CD8-positive, alpha-beta memory T cell (primary cell): Measurements from ENCODE around the gene AMH. TPM values are rescaled to one million over a fixed set of nuclear protein-coding genes. Genes with fewer than 3 reads are reported as not detected.

Source experiments
- CTCF ChIA-PET: fragments of 350-600 bp; sonication (Branson Sonifier 250); formaldehyde crosslinking; loops from one replicate; lab custom pipeline; 2021; ENCODE audit warnings: antibody characterized with exemption; lab: Charles Lee
- POLR2A ChIA-PET: fragments of 350-600 bp; sonication (Branson Sonifier 250); formaldehyde crosslinking; loops from one replicate; lab custom pipeline; 2021; ENCODE audit warnings: antibody characterized with exemption; lab: Charles Lee
- DNase-seq, 5 donors: peaks; one replicate each; pipeline versions ENCODE4 v3.0.0 to v3.0.0-alpha.2; 2020 to 2022; ENCODE audit warnings: mixed read lengths in 1 of 5
- H3K27ac ChIP-seq: one replicate; pipeline ENCODE4 v1.7.0; 2013; ENCODE audit warnings: low read depth, mild to moderate bottlenecking, low read length, moderate library complexity
- H3K27me3 ChIP-seq: 2 replicates; pipeline ENCODE4 v1.7.0; 2013; ENCODE audit warnings: low read length, mild to moderate bottlenecking; ENCODE audit not compliant: insufficient read depth, poor library complexity, severe bottlenecking
- H3K36me3 ChIP-seq: 2 replicates; pipeline ENCODE4 v1.7.0; 2013; ENCODE audit warnings: mild to moderate bottlenecking, low read length, moderate library complexity; ENCODE audit not compliant: insufficient read depth
- H3K4me1 ChIP-seq: 2 replicates; pipeline ENCODE4 v1.7.0; 2013; ENCODE audit warnings: mild to moderate bottlenecking, low read length, moderate library complexity; ENCODE audit not compliant: insufficient read depth
- H3K4me3 ChIP-seq: 2 replicates; pipeline ENCODE4 v1.7.0; 2013; ENCODE audit warnings: mild to moderate bottlenecking, low read length
- H3K9me3 ChIP-seq: 2 replicates; pipeline ENCODE4 v1.7.0; 2013; ENCODE audit warnings: mild to moderate bottlenecking, low read length
- H3K27ac Mint-ChIP-seq, 8 donors: one replicate each; pipeline ENCODE4 v1.8.0; 2020 to 2021; ENCODE audit warnings: mixed read lengths in 8 of 8, mild to moderate bottlenecking in 6 of 8, inconsistent platforms in 3 of 8, moderate library complexity in 3 of 8
- H3K27me3 Mint-ChIP-seq, 2 donors: one replicate each; pipeline ENCODE4 v1.8.0; 2020 to 2021; ENCODE audit warnings: mixed read lengths in 2 of 2, mild to moderate bottlenecking in 1 of 2, moderate library complexity in 1 of 2
- H3K36me3 Mint-ChIP-seq, 3 donors: one replicate each; pipeline ENCODE4 v1.8.0; 2020 to 2021; ENCODE audit warnings: mixed read lengths in 3 of 3, inconsistent platforms in 1 of 3, mild to moderate bottlenecking in 1 of 3
- H3K4me1 Mint-ChIP-seq, 3 donors: one replicate each; pipeline ENCODE4 v1.8.0; 2020 to 2021; ENCODE audit warnings: mixed read lengths in 3 of 3, inconsistent platforms in 1 of 3, mild to moderate bottlenecking in 1 of 3
- H3K4me3 Mint-ChIP-seq, 7 donors: one replicate each; pipeline ENCODE4 v1.8.0; 2020 to 2021; ENCODE audit warnings: mixed read lengths in 7 of 7, mild to moderate bottlenecking in 6 of 7, moderate library complexity in 4 of 7, inconsistent platforms in 2 of 7
- H3K9me3 Mint-ChIP-seq, 5 donors: one replicate each; pipeline ENCODE4 v1.8.0; 2020 to 2022; ENCODE audit warnings: mixed read lengths in 5 of 5, mild to moderate bottlenecking in 3 of 5, moderate library complexity in 2 of 5, inconsistent platforms in 1 of 5
- polyA plus RNA-seq: library from polyadenylated mRNA; unstranded; fragments of 300-500 nt; fragmentation: Illumina TruSeq; gene quantifications from one replicate; pipeline ENCODE4 v1.2.3, GENCODE V29; 2021
- total RNA-seq, 2 experiments: library from RNA; stranded (reverse); gene quantifications; one replicate each; pipeline ENCODE4 v1.2.3, GENCODE V29; 2021

Gene AMH
- total and polyA plus RNA-seq, 3 experiments from 2014 or later, result 5.9 to 7.4 TPM; not detected in 1

GRCh38 chr19:2237869-2238153, 11.3 kb upstream of the AMH start:
- H3K36me3 ChIP-seq, result peaks cover 6% of the 10 kb centered on the region
- POLR2A ChIA-PET, result interaction anchor here (1.1 to 5.5 kb wide), 4 partner anchors 14 to 43 kb away, joined by 3 to 69 read pairs (median 56); partner anchors contain the start of genes AMH and JSRP1
- H3K4me1 Mint-ChIP-seq, result peaks cover 68 to 86% (median 74%) of the 10 kb centered on the region in 3 donors
- no peak for DNase-seq
- H3K4me3 ChIP-seq, result peak overlapping the region; percentile 88
- H3K27ac ChIP-seq, result peak overlapping the region; percentile 98
- H3K9me3 ChIP-seq, result no peaks in the 10 kb centered on the region
- peak overlapping the region; percentile 89 to 100 (median 98) for H3K4me3 Mint-ChIP-seq
- no peaks in the 10 kb centered on the region for H3K9me3 Mint-ChIP-seq
- peaks cover 0 to 5% of the 10 kb centered on the region in 2 donors for H3K27me3 Mint-ChIP-seq
- H3K36me3 Mint-ChIP-seq, result peaks cover 0 to 66% (median 11%) of the 10 kb centered on the region in 3 donors
- H3K27me3 ChIP-seq, result no peaks in the 10 kb centered on the region
- peaks cover 73% of the 10 kb centered on the region for H3K4me1 ChIP-seq
- CTCF ChIA-PET, result interaction anchor here (1.0 to 5.9 kb wide), 7 partner anchors 12 to 156 kb away, joined by 3 to 70 read pairs (median 4); no protein-coding TSS in a partner anchor
- H3K27ac Mint-ChIP-seq, result peak overlapping the region; percentile 92 to 99 (median 96)

DNA sequence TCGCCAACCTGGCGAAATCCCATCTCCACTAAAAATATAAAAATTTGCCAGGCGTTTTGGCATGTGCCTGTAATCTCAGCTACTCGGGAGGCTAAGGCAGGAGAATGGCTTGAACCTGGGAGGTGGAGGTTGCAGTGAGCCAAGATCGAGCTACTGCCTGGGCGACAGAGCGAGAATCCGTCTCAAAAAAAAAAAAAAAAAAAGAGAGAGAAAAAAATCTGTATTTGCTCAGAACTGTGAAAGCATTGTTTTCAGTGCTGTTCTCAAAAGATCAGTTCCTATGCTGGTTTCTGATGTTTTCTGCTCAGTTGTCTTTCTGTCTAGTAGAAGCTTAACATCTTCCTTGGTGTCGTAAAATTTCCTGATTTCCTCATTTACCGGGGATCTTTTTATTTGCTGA, 9.9 kb upstream of the AMH start:
- H3K9me3 ChIP-seq, result no peaks in the 10 kb centered on the region
- peak overlapping the region; percentile 63 for H3K4me3 ChIP-seq
- H3K27me3 Mint-ChIP-seq, result peaks cover 0 to 5% of the 10 kb centered on the region in 2 donors
- ChIA-PET CTCF (interaction anchor here (0.7 to 5.9 kb wide), 12 partner anchors 10 to 371 kb away, joined by 3 to 70 read pairs (median 4); partner anchors contain the start of genes AMH, GADD45B and TIMM13), POLR2A (interaction anchor here (0.6 to 5.5 kb wide), 8 partner anchors 13 to 1753 kb away, joined by 3 to 69 read pairs (median 14); partner anchors contain the start of genes AMH, JSRP1 and LSM7)
- H3K9me3 Mint-ChIP-seq, result no peaks in the 10 kb centered on the region
- H3K36me3 Mint-ChIP-seq, result peaks cover 0 to 64% (median 9%) of the 10 kb centered on the region in 3 donors
- peaks cover 67 to 79% (median 72%) of the 10 kb centered on the region in 3 donors for H3K4me1 Mint-ChIP-seq
- peaks cover 76% of the 10 kb centered on the region for H3K4me1 ChIP-seq
- H3K27ac Mint-ChIP-seq, result peak overlapping the region; percentile 92 to 99 (median 97)
- no peak for DNase-seq
- peak overlapping the region; percentile 49 for H3K27ac ChIP-seq
- peak overlapping the region; percentile 89 to 100 (median 98) for H3K4me3 Mint-ChIP-seq
- no peaks in the 10 kb centered on the region for H3K27me3 ChIP-seq
- H3K36me3 ChIP-seq, result peaks cover 13% of the 10 kb centered on the region

DNA sequence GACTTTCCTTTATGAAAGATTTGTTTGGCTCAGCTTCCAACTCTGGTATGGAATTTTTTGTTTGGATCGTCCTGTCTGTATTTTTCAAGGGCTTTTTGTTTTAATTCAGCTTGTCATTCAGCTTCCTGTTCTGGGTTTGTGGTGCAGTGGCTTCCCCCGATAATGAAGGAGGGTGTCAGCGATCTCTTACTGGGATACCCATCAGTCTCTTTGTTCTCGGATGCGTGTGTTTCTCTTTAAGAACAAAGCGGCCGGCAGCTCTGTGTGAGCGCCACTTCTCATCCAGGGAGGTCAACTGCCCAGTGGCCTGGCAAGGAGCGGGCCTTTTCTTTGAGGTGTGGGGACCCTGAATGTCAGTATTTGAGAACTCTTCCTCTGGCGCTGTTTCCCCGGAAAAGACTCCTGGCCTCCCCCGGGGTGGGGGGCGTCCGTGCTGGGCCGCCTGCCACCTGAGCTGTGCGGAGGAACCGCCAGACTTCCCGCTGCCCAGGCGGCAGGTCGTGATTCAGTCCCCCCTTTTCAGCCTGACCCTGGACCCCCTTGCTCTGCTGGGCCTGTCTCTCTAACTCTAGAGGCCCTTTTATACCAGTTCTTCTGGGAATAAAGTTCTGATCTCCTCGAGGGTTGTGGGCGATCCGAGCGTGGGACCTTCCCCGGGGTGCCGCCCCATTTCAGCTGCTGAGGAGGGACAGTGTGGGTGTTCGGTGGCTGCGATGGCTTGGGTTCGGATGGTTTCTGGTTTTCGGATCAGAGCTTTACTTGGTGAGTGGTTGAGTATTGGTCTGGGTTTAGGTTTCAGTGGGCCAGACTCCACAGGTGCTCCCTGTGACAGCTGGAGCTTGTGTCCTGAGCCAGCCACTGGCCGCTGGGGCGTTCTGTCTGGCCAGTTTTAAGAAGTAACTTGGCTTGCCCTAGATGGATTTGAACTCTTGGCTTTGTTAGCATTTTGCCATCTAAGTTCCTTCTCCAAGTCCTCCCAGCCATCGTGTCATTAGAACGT, 9.1 kb upstream of the AMH start:
- Histone ChIP-seq H3K4me3 (peak overlapping the region; percentile 63), H3K27ac (peak overlapping the region; percentile 49), H3K4me1 (peaks cover 70% of the 10 kb centered on the region), H3K27me3 (no peaks in the 10 kb centered on the region), H3K36me3 (peaks cover 22% of the 10 kb centered on the region), H3K9me3 (no peaks in the 10 kb centered on the region)
- ChIA-PET CTCF (interaction anchor here (0.7 to 5.9 kb wide), 12 partner anchors 9 to 381 kb away, joined by 3 to 70 read pairs (median 4); partner anchors contain the start of genes AMH and TIMM13), POLR2A (interaction anchor here (0.6 to 5.5 kb wide), 7 partner anchors 12 to 370 kb away, joined by 4 to 69 read pairs (median 14); partner anchors contain the start of genes AMH and JSRP1)
- Mint-ChIP-seq H3K4me3 (peak overlapping the region; percentile 89 to 100 (median 98)), H3K27me3 (peaks cover 0 to 5% of the 10 kb centered on the region in 2 donors), H3K4me1 (peaks cover 62 to 70% (median 67%) of the 10 kb centered on the region in 3 donors), H3K9me3 (no peaks in the 10 kb centered on the region), H3K36me3 (peaks cover 0 to 67% (median 9%) of the 10 kb centered on the region in 3 donors), H3K27ac (peak overlapping the region; percentile 89 to 99 (median 94))
- DNase-seq, result peak in 4 of 5 donors; percentile 34 to 73 (median 54)

DNA sequence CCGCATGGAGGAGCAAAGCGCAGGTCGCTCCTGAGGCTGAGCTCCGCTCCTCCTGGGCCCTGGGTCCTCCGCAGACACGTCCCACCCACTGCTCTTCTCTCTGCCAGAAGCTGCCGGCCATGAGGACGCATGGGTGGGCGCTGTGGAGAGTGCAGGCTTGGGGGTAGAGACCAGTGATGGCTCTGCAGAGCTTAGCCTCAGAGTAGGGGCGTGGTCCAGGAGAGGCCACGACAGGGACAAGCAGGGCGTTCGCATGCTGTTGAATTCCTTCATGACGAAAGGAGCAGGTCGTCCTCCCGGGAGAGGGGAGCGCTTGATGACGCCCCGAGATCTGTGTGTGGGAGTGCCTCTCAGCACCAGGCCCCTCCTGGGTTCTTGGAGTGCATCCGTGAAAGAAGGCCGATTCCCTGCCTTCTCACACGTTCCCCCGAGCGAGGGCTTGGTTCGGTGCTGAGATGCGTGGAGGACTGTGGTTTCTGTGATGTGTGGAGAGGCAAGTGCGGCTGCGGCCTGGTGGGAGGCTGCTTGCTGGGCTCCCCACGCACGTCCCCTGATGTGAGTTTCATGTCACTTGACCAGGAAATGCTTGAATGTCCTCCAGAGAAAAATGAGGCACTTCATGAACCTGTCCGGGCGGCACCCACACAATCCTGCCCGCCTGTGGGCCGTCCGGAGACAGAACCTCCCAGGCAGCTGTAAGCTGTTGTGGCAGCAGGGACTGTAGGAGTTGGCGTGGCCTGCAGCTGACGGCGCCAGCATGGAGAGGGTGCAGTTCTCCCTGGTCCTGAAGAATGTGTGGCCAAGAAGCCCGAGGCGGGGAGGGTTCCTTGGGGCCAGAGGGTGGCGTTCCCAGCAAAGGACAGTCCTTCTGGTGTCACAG, 8.0 kb upstream of the AMH start:
- Histone ChIP-seq H3K4me3 (peak overlapping the region; percentile 63), H3K9me3 (no peaks in the 10 kb centered on the region), H3K4me1 (peaks cover 66% of the 10 kb centered on the region), H3K36me3 (peaks cover 30% of the 10 kb centered on the region), H3K27ac (peak overlapping the region; percentile 49), H3K27me3 (no peaks in the 10 kb centered on the region)
- DNase-seq, result no peak
- Mint-ChIP-seq H3K4me1 (peaks cover 57 to 65% (median 62%) of the 10 kb centered on the region in 3 donors), H3K27ac (peak overlapping the region; percentile 69 to 99 (median 94)), H3K27me3 (peaks cover 0 to 5% of the 10 kb centered on the region in 2 donors), H3K36me3 (peaks cover 0 to 73% (median 9%) of the 10 kb centered on the region in 3 donors), H3K4me3 (peak overlapping the region; percentile 89 to 100 (median 98)), H3K9me3 (peaks cover 0 to 1% (median 0%) of the 10 kb centered on the region in 5 donors)
- ChIA-PET POLR2A (interaction anchor here (0.5 to 5.5 kb wide), 5 partner anchors 11 to 73 kb away, joined by 3 to 69 read pairs (median 45); partner anchors contain the start of genes AMH and JSRP1), CTCF (interaction anchor here (1.3 to 5.9 kb wide), 4 partner anchors 12 to 85 kb away, joined by 4 to 70 read pairs (median 26); no protein-coding TSS in a partner anchor)

DNA sequence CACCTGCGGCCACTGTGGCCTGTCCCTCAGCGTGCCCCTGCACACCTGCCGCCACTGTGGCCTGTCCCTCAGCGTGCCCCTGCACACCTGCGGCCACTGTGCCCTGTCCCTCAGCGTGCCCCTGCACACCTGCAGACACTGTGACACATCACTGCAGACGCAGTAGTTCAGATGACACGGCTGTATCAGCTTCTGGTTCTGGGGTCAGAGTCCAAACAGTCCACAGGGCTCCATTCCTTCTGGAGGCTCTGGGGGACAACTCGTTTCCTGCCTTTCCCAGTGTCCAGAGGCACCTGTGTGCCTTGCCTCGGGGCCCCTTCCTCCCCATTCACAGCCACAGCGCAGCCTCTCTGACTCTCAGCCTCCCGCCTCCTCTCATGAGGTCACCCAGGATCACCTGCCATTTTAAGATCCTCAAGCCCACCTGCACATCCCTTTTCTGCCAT, 7.0 kb upstream of the AMH start:
- Histone ChIP-seq H3K27ac (no peak overlapping the region), H3K27me3 (no peaks in the 10 kb centered on the region), H3K4me3 (no peak overlapping the region), H3K36me3 (peaks cover 40% of the 10 kb centered on the region), H3K9me3 (no peaks in the 10 kb centered on the region), H3K4me1 (peaks cover 64% of the 10 kb centered on the region)
- DNase-seq, result no peak
- H3K4me1 Mint-ChIP-seq, result peaks cover 52 to 58% (median 55%) of the 10 kb centered on the region in 3 donors
- H3K4me3 Mint-ChIP-seq, result peak overlapping the region; percentile 20 to 98 (median 45)
- no peaks in the 10 kb centered on the region for H3K27me3 Mint-ChIP-seq
- peaks cover 0 to 76% (median 7%) of the 10 kb centered on the region in 3 donors for H3K36me3 Mint-ChIP-seq
- H3K9me3 Mint-ChIP-seq, result peaks cover 0 to 1% (median 0%) of the 10 kb centered on the region in 5 donors
- H3K27ac Mint-ChIP-seq, result peak overlapping the region in 7 of 8 donors; percentile 61 to 94 (median 85)
- POLR2A ChIA-PET, result interaction anchor here (5.5 kb wide), 1 partner anchor 17 kb away, joined by 45 read pairs; no protein-coding TSS in a partner anchor
- CTCF ChIA-PET, result interaction anchor here (5.9 kb wide), 1 partner anchor 31 kb away, joined by 70 read pairs; no protein-coding TSS in a partner anchor

DNA sequence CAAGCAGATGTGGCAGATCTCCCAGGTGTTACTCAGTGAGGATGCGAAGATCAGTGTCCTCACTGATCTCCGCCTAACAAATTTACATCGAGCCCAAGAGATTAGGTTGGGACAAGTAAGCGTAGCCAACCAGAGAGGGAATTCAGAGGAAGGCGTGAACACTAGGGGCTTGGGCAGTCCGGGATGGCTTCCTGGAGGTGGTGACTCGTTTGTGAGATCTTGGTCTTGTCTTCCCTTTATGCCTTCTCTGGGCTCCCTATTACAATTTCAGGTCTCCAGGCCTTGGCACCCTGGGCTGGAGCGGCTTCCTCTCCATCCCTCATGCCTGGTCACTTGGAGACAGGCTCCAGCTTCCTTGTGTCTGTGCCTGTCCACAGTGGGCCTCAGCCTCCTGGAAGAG, 6.3 kb upstream of the AMH start:
- no peaks in the 10 kb centered on the region for H3K27me3 Mint-ChIP-seq
- peak overlapping the region in 5 of 8 donors; percentile 20 to 92 (median 60) for H3K27ac Mint-ChIP-seq
- peaks cover 46 to 52% (median 49%) of the 10 kb centered on the region in 3 donors for H3K4me1 Mint-ChIP-seq
- ChIA-PET CTCF (interaction anchor here (1.2 kb wide), 1 partner anchor 21 kb away, joined by 4 read pairs; no protein-coding TSS in a partner anchor), POLR2A (no interaction called here)
- H3K4me3 Mint-ChIP-seq, result peak overlapping the region in 3 of 7 donors; percentile 21 to 76 (median 24)
- H3K9me3 Mint-ChIP-seq, result peaks cover 0 to 1% (median 0%) of the 10 kb centered on the region in 5 donors
- H3K27me3 ChIP-seq, result no peaks in the 10 kb centered on the region
- DNase-seq, result no peak
- no peak overlapping the region for H3K27ac ChIP-seq
- peaks cover 57% of the 10 kb centered on the region for H3K4me1 ChIP-seq
- H3K9me3 ChIP-seq, result no peaks in the 10 kb centered on the region
- peaks cover 0 to 76% (median 7%) of the 10 kb centered on the region in 3 donors for H3K36me3 Mint-ChIP-seq
- H3K36me3 ChIP-seq, result peaks cover 43% of the 10 kb centered on the region
- no peak overlapping the region for H3K4me3 ChIP-seq
